Kidney epithelial cell (primary cell): ENCODE results near the gene IGSF21. TPM values are rescaled to one million over a fixed set of nuclear protein-coding genes. Genes with fewer than 3 reads are reported as not detected.

Source experiments
- DNase-seq: peaks from one replicate; pipeline ENCODE4 v3.0.0-alpha.2; 2010; ENCODE audit warnings: low read depth
- H3K27me3 ChIP-seq: 2 replicates; pipeline ENCODE4 v1.6.0; 2011; ENCODE audit warnings: low read length; ENCODE audit not compliant: control insufficient read depth, insufficient read depth
- H3K36me3 ChIP-seq: 2 replicates; pipeline ENCODE4 v1.5.1; 2011; ENCODE audit warnings: low read length; ENCODE audit not compliant: control insufficient read depth, insufficient read depth
- H3K4me3 ChIP-seq: 2 replicates; pipeline ENCODE4 v1.5.1; 2011; ENCODE audit warnings: low read depth, mild to moderate bottlenecking, control low read depth, low read length
- CTCF ChIP-seq: IDR thresholded peaks from 2 replicates; pipeline ENCODE4 v1.5.1; 2011; ENCODE audit warnings: mild to moderate bottlenecking, moderate library complexity, low read length, control low read depth, inconsistent platforms; ENCODE audit not compliant: insufficient read depth, poor library complexity, severe bottlenecking
- total RNA-seq: library from RNA; depleted of rRNA; stranded (reverse); fragments of >200 nt; gene quantifications from 2 replicates; pipeline ENCODE4 v1.2.3, GENCODE V29; 2015

The IGSF21 gene
- total RNA-seq, 1 donor from 2014 or later, result not detected

GRCh38 chr1:18342744-18343143 is 235.1 kb downstream of the IGSF21 start:
- H3K36me3 ChIP-seq, result no peaks in the 10 kb centered on the region
- H3K4me3 ChIP-seq, result no peak overlapping the region
- TF ChIP-seq CTCF, result no peak
- DNase-seq, result no peak
- no peaks in the 10 kb centered on the region for H3K27me3 ChIP-seq

- no peak overlapping the region for H3K4me3 ChIP-seq
- no peaks in the 10 kb centered on the region for H3K36me3 ChIP-seq
- no peak for DNase-seq
- TF ChIP-seq CTCF, result no peak
- no peaks in the 10 kb centered on the region for H3K27me3 ChIP-seq
Observed at GRCh38 chr1:18343581-18343980, 236.0 kb downstream of the IGSF21 start.

GRCh38 chr1:18344755-18345154 is 237.2 kb downstream of the IGSF21 start:
- no peak for DNase-seq
- TF ChIP-seq CTCF, result no peak
- no peak overlapping the region for H3K4me3 ChIP-seq
- H3K36me3 ChIP-seq, result no peaks in the 10 kb centered on the region
- H3K27me3 ChIP-seq, result no peaks in the 10 kb centered on the region

GRCh38 chr1:18347559-18347958 is 240.0 kb downstream of the IGSF21 start:
- Histone ChIP-seq H3K36me3 (no peaks in the 10 kb centered on the region), H3K27me3 (peaks cover 3% of the 10 kb centered on the region), H3K4me3 (no peak overlapping the region)
- no peak for TF ChIP-seq CTCF
- no peak for DNase-seq

GRCh38 chr1:18348354-18348753 is 240.8 kb downstream of the IGSF21 start:
- no peak for TF ChIP-seq CTCF
- no peak for DNase-seq
- peaks cover 7% of the 10 kb centered on the region for H3K27me3 ChIP-seq
- no peaks in the 10 kb centered on the region for H3K36me3 ChIP-seq
- no peak overlapping the region for H3K4me3 ChIP-seq

- Histone ChIP-seq H3K4me3 (no peak overlapping the region), H3K27me3 (peaks cover 9% of the 10 kb centered on the region), H3K36me3 (no peaks in the 10 kb centered on the region)
- DNase-seq, result no peak
- no peak for TF ChIP-seq CTCF
Observed at GRCh38 chr1:18350747-18351146, 243.1 kb downstream of the IGSF21 start.
